Effector memory CD8-positive, alpha-beta T cell (primary cell): ENCODE results near the gene MORN3.
A peak's percentile ranks its signal among the peaks of the same experiment; 100 is the strongest.

Experiments
- ATAC-seq: fragments of 150-1000 bp; cut with Tn5 transposase; replicated peaks from 2 replicates; pipeline ENCODE4 v1.10.0; 2021; ENCODE audit warnings: mild to moderate bottlenecking, moderate library complexity
- DNase-seq, 3 experiments: peaks; one replicate each; pipeline ENCODE4 v3.0.0; 2021
- H3K27ac Mint-ChIP-seq, 2 donors: one replicate each; pipeline ENCODE4 v1.8.0; 2022; ENCODE audit warnings: mild to moderate bottlenecking in 2 of 2, mixed read lengths in 2 of 2, moderate library complexity in 2 of 2
- H3K27me3 Mint-ChIP-seq, 2 donors: one replicate each; pipeline ENCODE4 v1.8.0; 2022; ENCODE audit warnings: mixed read lengths in 2 of 2
- H3K36me3 Mint-ChIP-seq: one replicate; pipeline ENCODE4 v1.8.0; 2022; ENCODE audit warnings: mild to moderate bottlenecking, moderate library complexity, mixed read lengths; ENCODE audit not compliant: insufficient read depth
- H3K4me1 Mint-ChIP-seq, 2 donors: one replicate each; pipeline ENCODE4 v1.8.0; 2022; ENCODE audit warnings: low read depth in 2 of 2, mixed read lengths in 2 of 2
- H3K4me3 Mint-ChIP-seq, 2 donors: one replicate each; pipeline ENCODE4 v1.8.0; 2022; ENCODE audit warnings: mild to moderate bottlenecking in 2 of 2, mixed read lengths in 2 of 2, moderate library complexity in 2 of 2
- H3K9me3 Mint-ChIP-seq, 2 donors: one replicate each; pipeline ENCODE4 v1.8.0; 2022; ENCODE audit warnings: mixed read lengths in 2 of 2

Gene MORN3

DNA sequence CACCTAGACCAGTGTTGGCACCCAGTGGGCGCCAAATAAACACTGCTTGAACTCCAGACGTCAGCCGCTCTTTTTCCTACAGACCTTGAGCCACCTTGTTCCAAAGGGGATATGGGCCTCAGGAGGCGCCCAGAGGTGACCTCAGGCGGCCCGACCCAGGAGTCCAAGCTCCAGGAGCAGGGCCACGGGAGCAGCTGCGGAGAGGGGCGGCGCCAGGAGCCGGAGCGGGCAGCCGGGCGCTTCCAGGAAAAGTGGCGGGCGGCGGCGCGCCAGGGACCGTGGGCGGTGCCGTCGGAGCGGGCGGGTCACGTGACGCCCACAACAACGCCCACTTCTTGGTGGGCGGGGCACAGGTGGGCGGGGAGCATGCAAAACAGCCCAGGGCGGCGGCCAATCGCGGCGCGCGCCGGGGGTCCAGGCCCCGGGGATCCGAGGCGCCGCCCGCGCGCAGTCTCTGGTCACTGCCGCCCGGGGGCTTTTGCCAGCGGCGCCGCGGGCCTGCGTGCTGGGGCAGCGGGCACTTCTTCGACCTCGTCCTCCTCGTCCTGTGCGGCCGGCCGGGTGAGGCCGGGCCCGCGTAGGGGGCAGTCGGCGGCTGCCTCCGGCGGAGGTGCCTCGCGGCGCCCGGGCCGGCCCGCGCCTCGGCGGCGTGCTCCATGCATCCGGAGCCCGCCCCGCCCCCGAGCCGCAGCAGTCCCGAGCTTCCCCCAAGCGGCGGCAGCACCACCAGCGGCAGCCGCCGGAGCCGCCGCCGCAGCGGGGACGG is 43.2 kb downstream of the MORN3 start, which contains the start of gene ORAI1:
TSS of gene ORAI1 (plus strand) at position 444 of the 766 bp plus-strand sequence.
- peak; percentile 93 to 96 (median 96) for DNase-seq
- peaks cover 58% of the 10 kb centered on the region for H3K36me3 Mint-ChIP-seq
- H3K9me3 Mint-ChIP-seq = no peaks in the 10 kb centered on the region
- ATAC-seq = peak; percentile 70
- peak within 1 kb of the TSS; percentile 97 to 98 for H3K27ac Mint-ChIP-seq
- H3K27me3 Mint-ChIP-seq = no peaks in the 10 kb centered on the region
- H3K4me1 Mint-ChIP-seq = peaks cover 41 to 43% of the 10 kb centered on the region in 2 donors
- peak within 1 kb of the TSS; percentile 96 to 97 for H3K4me3 Mint-ChIP-seq

DNA sequence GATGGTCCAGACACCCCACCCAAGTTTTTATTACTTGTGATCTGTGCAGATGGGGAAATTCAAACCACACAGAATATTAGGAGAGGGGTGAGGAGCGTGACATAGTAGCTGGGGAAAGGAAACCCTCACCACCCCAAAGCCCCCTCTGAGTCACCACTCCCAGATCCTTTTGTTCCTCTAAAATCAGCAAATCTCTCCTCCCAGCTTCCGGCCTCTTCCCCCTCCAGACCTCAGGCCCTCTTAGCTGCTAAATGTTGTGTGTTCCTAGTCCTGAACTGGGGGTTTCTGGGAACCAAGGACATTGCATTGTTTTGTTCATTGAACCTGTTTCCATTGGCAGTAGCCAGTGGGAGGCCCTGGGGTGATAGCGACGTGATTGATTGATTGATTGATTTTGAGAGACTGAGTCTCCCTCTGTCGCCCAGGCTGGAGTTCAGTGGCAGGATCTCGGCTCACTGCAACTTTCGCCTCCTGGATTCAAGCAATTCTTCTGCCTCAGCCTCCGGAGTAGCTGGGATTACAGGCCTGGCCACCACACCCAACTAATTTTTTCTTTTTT is 49.0 kb downstream of the MORN3 start:
- Mint-ChIP-seq H3K9me3 (no peaks in the 10 kb centered on the region), H3K36me3 (peaks cover 19% of the 10 kb centered on the region), H3K27me3 (no peaks in the 10 kb centered on the region), H3K4me1 (peaks cover 7 to 10% of the 10 kb centered on the region in 2 donors), H3K4me3 (no peak overlapping the region), H3K27ac (peak overlapping the region; percentile 4 to 29)
- DNase-seq (no peak), ATAC-seq (no peak)

DNA sequence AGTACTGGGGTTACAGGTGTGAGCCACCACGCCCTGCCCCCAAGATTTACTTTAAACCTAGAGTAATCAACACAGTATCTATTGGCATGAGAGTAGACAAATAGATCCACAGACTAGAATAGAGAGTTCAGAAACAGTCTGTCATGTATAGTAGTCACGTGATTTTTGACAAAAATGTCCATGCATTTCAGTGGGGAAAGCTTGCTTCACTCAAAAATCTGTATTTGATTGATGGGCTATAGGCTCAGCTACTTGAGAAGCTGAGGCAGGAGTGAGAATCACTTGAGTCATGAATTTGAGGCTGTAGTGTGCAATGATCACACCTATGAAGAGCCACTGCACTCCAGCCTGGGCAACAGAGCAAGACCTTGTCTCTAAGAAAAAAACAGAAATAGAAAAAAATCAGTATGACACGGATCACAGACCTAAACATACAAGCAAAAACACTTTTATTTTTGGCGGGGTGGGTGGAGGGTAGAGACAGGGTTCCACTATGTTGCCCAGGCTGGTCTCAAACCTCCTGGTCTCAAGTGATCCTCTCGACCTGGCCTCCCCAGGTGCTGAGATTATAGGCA is 50.7 kb downstream of the MORN3 start:
- Mint-ChIP-seq H3K4me3 (no peak overlapping the region), H3K36me3 (peaks cover 18% of the 10 kb centered on the region), H3K27ac (no peak overlapping the region), H3K4me1 (peaks cover 9 to 14% of the 10 kb centered on the region in 2 donors), H3K9me3 (no peaks in the 10 kb centered on the region), H3K27me3 (no peaks in the 10 kb centered on the region)
- no peak for DNase-seq
- ATAC-seq = no peak

DNA sequence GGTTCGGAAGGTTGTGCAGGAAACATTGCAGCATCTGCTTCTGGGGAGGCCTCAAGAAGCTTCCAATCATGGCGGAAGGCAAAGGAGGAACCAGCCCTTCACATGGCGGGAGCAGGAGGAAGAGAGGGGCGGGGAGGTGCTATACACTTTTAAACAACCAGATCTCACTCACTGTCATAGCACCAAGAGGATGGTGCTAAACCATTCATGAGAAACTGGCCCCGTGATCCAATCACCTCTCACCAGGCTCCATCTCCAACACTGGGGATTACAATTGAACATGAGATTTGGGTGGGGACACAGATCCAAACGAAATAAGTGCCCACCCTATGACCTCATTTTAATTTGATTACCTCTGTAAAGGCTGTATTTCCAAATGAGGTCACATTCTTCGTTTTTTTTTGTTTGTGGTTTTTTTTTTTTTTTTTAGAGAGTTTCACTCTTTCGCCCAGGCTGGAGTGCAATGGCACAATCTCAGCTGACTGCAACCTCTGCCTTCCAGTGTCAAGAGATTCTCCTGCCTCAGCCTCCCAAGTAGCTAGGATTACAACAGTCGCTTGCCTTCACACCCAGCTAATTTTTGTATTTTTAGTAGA is 54.5 kb downstream of the MORN3 start:
- Mint-ChIP-seq H3K4me3 (peak overlapping the region; percentile 16 to 36), H3K36me3 (peaks cover 15% of the 10 kb centered on the region), H3K4me1 (peaks cover 9 to 16% of the 10 kb centered on the region in 2 donors), H3K27me3 (no peaks in the 10 kb centered on the region), H3K27ac (peak overlapping the region; percentile 90), H3K9me3 (no peaks in the 10 kb centered on the region)
- peak; percentile 86 for ATAC-seq
- peak in 1 of 3 experiments; percentile 18 for DNase-seq

DNA sequence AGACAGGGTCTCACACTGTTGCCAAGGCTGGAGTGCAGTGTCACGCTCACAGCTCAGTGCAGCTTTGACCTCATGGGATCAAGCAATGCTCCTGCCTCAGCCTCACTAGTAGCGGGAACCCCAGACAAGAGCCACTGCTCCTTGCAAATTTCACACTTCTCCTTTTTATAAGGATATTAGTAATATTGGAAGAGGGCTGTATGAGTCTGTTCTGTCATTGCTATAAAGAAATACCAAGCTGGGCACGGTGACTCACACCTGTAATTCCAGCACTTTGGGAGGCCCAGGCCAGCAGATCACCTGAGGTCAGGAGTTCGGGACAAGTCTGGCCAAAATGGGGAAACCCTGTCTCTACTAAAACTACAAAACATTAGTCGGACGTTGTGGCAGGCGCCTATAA is 56.0 kb downstream of the MORN3 start:
- Mint-ChIP-seq H3K9me3 (no peaks in the 10 kb centered on the region), H3K27ac (no peak overlapping the region), H3K36me3 (peaks cover 11% of the 10 kb centered on the region), H3K4me1 (peaks cover 14 to 16% of the 10 kb centered on the region in 2 donors), H3K4me3 (no peak overlapping the region), H3K27me3 (no peaks in the 10 kb centered on the region)
- ATAC-seq (no peak), DNase-seq (no peak)

DNA sequence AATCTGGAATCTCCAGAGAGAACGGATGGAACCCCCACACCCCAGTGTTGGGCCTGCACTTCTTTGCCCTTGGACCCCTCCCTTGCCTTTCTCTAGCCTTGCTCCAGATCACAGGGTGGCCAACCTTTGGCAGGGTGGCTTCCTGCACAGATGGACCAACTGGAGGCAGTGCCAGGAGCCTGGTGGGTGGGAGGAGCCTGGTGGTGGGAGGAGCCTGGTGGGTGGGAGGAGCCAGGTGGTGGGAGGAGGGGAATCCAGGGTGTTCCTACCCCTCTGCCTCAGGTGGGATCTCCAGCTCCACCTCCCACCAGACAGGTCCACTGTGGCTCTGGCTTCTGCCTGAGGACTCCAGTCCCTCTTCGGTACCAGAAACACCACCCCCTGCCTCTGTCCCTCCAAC is 58.1 kb downstream of the MORN3 start:
- ATAC-seq = no peak
- peaks cover 14 to 16% of the 10 kb centered on the region in 2 donors for H3K4me1 Mint-ChIP-seq
- H3K27me3 Mint-ChIP-seq = no peaks in the 10 kb centered on the region
- no peaks in the 10 kb centered on the region for H3K9me3 Mint-ChIP-seq
- no peak overlapping the region for H3K4me3 Mint-ChIP-seq
- peak overlapping the region; percentile 60 to 80 for H3K27ac Mint-ChIP-seq
- peaks cover 9% of the 10 kb centered on the region for H3K36me3 Mint-ChIP-seq
- DNase-seq = no peak

DNA sequence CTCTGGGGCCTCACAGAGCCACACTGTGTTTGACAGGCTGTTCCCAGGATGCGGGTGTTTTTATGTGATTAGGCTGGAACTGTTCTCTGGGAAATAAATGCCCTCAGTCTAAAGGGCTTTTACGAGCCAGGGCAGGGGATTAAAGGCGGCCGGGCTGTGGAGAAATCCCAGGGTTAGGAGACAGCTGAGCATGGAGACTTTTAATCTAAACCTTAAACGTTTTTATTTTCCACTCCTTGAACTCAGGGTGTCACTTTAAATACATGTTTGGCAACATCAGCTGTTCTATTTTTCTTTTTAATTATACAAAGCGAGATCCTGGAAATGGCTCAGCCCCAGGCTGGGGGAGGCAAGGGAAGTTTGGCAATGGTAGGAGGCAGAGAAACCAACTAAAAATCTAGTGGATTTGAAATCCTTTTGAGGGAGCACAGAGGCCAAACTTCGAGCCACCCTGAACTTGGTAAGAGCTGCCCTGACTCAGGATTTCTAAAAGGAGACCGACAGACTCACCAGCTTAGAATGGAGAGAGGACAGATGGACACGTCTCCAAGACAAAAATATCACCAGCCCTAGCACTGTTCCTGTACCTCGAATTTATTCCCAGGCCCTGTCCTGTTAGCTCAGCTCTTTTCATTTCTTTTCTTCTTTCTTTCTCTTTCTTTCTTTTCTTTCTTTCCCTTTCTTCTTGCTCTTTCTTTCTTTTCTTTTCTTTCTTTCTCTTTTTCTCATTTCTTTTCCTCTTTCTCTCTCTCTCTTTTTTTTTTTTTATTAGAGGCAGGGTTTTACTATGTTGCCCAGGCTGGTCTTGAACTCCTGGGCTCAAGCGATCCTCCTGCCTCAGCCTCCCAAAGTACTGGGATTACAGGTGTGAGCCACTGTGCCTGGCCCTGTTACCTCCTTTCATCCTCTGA is 59.0 kb downstream of the MORN3 start:
- DNase-seq (no peak), ATAC-seq (no peak)
- H3K27ac Mint-ChIP-seq = peak overlapping the region; percentile 2 to 56
- H3K4me1 Mint-ChIP-seq = peaks cover 13 to 14% of the 10 kb centered on the region in 2 donors
- H3K27me3 Mint-ChIP-seq = no peaks in the 10 kb centered on the region
- H3K9me3 Mint-ChIP-seq = no peaks in the 10 kb centered on the region
- H3K4me3 Mint-ChIP-seq = no peak overlapping the region
- H3K36me3 Mint-ChIP-seq = peaks cover 9% of the 10 kb centered on the region

DNA sequence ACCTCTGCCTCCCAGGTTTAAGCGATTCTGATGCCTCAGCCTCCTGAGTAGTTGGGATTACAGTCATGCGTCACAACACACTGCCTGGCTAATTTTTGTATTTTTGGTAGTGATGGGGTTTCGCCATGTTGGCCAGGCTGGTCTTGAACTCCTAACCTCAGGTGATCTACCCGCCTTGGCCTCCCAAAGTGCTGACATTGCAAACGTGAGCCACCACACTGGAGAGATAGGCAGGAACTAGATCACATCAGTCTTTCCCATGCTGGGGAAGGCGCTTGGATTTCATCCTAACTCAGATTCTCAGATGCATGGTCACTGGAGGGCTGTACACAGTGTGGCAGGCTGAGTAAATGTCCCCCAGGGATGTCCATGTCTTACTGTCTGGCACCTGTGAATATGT is 61.2 kb downstream of the MORN3 start:
- no peak overlapping the region for H3K4me3 Mint-ChIP-seq
- no peaks in the 10 kb centered on the region for H3K27me3 Mint-ChIP-seq
- no peak for ATAC-seq
- no peaks in the 10 kb centered on the region for H3K9me3 Mint-ChIP-seq
- DNase-seq = no peak
- H3K36me3 Mint-ChIP-seq = peaks cover 5% of the 10 kb centered on the region
- H3K27ac Mint-ChIP-seq = no peak overlapping the region
- peaks cover 2 to 5% of the 10 kb centered on the region in 2 donors for H3K4me1 Mint-ChIP-seq

DNA sequence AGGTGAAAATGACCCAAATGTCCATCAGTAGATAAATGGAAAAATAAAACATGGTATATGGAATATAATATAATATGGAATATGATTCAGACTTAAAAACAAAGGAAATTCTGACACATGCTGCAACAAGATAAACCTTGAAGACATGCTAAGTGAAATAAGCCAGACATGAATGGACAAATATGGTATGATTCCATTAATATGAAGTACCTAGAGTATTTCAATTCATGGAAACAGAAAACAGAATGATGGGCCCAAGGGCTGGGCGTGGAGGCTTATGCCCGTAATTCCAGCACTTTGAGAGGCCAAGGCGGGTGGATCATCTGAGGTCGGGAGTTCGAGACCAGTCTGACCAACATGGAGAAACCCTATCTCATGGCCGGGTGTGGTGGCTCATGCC is 65.9 kb downstream of the MORN3 start:
- no peak overlapping the region for H3K27ac Mint-ChIP-seq
- DNase-seq (no peak), ATAC-seq (no peak)
- no peak overlapping the region for H3K4me3 Mint-ChIP-seq
- no peaks in the 10 kb centered on the region for H3K9me3 Mint-ChIP-seq
- H3K27me3 Mint-ChIP-seq = no peaks in the 10 kb centered on the region
- H3K4me1 Mint-ChIP-seq = peaks cover 1 to 4% of the 10 kb centered on the region in 2 donors
- peaks cover 9% of the 10 kb centered on the region for H3K36me3 Mint-ChIP-seq

DNA sequence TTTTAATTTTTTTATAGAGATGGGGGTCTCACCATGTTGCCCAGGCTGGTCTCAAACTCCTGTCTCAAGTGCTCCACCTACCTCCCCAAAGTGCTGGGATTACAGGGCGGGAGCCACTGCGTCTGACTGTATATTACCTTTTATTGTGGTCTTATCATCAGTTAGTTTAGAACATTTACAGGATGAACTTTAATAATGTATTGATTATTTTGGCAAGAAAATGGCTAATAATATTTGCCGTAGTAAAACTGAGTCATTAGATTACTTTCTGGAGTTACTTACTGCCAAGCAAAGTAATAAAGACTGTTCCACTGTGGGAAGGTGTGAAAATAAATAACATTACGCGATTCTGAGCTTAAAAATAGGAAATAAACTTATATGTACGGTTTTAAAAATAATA is 66.7 kb downstream of the MORN3 start:
- H3K4me1 Mint-ChIP-seq = peaks cover 4% of the 10 kb centered on the region in 2 donors
- no peak for ATAC-seq
- H3K36me3 Mint-ChIP-seq = peaks cover 9% of the 10 kb centered on the region
- no peaks in the 10 kb centered on the region for H3K27me3 Mint-ChIP-seq
- H3K9me3 Mint-ChIP-seq = no peaks in the 10 kb centered on the region
- H3K4me3 Mint-ChIP-seq = no peak overlapping the region
- no peak overlapping the region for H3K27ac Mint-ChIP-seq
- no peak for DNase-seq

DNA sequence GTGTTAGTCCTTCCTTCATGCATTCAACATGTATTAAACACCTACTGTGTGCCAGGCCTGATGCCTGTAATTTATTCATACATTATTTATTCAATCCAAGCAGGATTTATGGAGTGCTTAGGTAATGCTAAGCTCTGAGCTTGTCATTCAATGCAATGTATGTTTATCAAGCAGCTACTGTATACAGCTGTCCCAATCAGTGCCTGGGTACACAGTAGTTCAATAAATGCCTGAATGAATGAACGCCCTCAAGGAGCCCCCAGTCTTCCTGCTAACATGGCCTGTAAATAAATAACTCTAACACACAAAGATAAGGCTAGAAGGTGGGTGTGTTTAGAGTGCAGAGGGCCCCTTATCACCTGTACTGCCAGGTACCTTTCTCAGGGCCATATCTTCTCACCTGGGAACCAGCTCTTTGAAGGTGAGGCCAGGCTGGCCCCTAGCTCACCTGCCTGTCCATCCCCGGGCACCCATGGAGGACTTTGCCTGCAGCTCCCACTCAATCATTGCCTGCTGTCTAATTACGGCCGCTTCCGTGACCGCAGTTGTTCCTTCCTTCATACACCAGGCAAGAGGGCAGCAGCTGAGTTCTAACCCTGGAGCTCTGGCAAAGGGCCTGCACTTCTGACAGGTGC is 68.6 kb downstream of the MORN3 start:
- Mint-ChIP-seq H3K36me3 (peaks cover 11% of the 10 kb centered on the region), H3K4me1 (peaks cover 4% of the 10 kb centered on the region in 2 donors), H3K27ac (no peak overlapping the region), H3K4me3 (no peak overlapping the region), H3K9me3 (no peaks in the 10 kb centered on the region), H3K27me3 (no peaks in the 10 kb centered on the region)
- ATAC-seq (no peak), DNase-seq (no peak)
